Measurements from ENCODE around the gene CFAP61. TPM values are rescaled to one million over a fixed set of nuclear protein-coding genes. Genes with fewer than 3 reads are reported as not detected.
"Not testable (repeated sequence)": the region's sequence is repeated elsewhere in the genome, so short reads cannot be mapped to it uniquely, and the experiment has no call there.

CFAP61 gene, protein sequence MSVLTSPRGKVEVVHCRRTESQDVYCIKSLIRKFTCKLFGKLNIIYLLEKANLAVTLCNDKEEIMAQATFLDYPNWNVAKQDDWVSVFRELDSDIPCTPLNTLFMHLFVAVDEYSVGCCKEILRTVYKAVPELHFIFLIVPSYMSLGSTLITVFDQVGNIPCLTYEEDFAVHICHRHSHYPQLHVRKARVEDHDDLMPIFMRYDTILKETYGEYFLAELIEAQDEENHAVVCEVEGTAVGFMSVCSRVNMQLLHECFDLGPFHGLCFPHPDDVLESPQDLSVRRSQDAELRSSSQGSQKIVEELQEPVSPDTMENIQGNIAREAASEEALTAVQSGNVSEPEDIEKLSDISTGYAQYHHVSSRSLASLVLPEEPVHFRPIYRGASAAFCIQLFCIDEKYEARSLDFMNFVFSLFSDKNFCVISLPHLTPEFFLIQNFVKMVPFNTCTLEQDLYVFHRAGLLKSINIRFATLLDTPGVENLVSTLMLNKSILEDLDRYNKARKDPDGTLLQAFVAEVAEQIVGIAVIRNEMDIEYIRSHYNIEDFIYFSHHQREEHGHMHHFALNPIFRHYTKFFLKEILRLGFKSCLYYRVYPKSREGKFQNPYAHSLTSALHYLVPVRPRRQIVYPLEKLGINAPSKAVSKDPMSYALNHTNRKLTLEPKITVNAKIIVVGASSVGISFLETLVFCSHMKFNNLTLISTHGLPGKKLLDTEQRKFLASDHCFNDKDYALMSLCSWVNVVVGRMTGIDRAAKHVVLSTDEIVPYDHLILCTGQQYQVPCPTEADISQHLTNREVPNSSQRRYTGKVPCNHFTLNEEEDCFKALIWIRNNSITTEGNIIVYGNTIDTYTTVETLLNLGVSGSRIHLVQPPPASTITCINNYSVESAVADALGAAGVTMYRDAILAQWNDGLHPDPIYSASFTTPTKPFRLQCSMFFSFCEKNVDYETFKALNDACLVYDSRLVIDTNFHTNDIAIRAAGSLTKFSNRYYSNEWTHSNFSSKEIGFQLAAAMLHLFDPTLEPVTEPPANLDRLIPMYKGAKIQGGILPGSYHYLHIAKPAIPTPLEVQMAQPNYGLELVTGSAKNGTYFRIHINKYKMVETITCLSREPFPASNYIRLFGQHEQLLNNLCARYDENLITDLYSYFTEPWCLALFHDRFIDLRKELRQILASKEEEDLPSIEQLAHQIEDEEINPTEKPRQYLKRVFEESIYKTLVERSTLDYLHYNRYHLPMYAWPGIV
- 1 to 10 TPM; 1.0 TPM for total RNA-seq
- long read RNA-seq, result 0 reads

- intact Hi-C loops (cut with DNase I), result no loop called here
- ATAC-seq, result peak; percentile 98 to 99
- DNase-seq, result peak; percentile 98
Measured at GRCh38 chr20:20052074-20052970, at the start of gene CFAP61, which contains the start of gene CRNKL1. TSS of gene CFAP61 (plus strand) at chr20:20052532. CDS start at chr20:20056654, 4,122 bp downstream. TSS of gene CRNKL1 (minus strand) at chr20:20052466. CDS start at chr20:20052342, 124 bp downstream.

DNA sequence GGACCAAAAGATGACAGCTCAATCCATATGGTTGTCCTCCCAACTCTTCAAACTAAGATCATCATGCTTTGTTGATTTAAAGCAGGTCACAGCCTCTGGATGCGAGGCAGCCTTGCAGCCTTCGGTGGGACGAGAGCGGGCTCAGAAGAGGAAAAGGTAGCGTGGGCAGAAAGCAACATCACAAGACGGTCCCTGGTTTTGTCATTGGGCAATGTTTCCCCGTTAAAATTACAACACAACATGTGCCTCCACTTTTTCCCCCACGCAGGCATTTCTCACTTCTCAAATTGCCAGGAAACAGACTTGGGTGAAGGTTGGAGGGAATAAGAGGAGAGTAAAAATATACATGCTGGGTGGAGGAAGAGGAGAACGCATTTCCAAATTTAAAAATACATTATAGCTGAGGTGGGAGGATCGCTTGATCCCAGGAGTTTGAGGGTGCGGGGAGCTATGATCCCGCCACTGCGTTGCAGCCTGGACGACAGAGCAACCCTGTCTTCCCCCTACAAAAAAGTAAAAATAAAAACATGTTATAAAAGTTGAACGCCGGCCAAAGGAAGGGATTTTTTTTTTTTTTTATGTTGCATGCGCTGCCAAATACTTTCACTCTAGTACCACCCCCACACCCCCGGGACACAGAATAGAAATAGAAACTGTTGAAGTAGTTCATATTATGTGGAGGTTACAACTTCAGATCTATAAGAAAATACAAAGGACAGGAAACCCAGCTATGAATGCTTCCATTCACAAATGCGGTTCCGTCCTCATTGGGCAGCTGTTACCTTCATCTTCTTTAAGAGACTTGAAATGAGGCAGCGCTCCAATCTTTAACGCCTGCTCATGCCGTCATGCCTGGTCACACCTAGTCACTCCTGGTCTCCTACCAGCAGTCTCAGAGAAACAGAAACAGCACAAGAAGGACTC is 49.0 kb upstream of the CFAP61 start:
- no peak for DNase-seq
- intact Hi-C loops (cut with DNase I), result no loop called here
- peak; percentile 73 for ATAC-seq

DNA sequence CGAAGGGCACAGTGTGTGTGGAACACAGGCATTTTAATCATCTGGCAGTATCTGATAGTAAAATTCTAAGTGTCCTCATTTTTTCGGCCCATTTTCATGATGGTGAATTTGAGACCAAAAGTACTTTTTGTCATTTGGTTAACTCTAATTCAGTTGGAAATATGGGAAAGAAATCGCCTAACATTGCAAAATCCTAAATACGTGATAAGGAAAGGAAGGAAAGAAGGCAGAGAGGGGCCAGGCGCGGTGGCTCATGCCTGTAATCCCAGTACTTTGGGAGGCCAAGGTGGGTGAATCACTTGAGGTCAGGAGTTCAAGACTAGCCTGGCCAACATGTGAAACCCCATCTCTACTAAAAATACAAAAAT is 48.4 kb upstream of the CFAP61 start:
- intact Hi-C loops (cut with DNase I); ATAC-seq; DNase-seq: not testable (repeated sequence)

GRCh38 chr20:20005342-20005741 is 47.0 kb upstream of the CFAP61 start:
- intact Hi-C loops (cut with DNase I), result no loop called here
- no peak for DNase-seq
- ATAC-seq, result no peak

GRCh38 chr20:20009784-20010253 is 42.5 kb upstream of the CFAP61 start:
- ATAC-seq (peak in 1 of 2 donors; percentile 8), DNase-seq (no peak)
- intact Hi-C loops (cut with DNase I), result no loop called here

DNA sequence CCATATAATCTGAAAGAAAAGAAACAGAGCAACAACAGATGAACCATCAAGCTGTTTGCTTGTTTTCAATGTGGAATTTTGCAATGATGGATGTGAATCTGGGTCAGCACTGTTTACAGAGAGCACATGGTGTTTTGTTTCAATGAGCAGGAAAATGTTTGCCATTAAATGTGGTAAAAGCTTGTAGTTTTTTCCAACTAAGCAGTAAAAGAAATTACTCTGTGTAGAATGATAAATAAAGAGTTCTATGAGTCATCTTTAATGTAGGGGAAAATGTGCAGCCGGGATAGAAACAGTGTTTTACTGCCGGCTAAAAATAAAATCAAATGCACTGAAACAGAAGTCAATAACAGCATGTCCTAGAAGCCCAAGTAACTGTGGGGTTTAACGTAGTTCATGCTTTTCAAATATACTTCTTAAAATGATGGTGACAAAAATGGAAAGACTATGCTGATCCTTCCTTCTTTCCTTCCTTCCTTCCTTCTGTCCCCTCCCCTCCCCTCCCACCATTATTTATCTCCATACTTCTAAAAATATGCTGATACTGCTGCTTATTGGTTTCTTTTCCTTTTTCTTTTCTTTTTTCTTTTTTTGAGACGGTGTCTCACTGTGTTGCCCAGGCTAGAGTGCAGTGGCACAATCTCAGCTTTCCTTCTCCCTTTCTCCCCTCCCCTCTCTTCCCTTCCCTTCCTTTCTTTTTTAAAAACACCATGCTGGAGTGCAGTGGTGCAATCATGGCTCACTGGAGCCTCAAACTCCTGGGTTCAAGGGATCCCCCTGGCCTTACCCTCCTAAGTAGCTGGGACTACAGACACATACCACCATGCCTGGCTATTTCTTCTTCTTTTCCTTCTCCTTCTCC is 41.5 kb upstream of the CFAP61 start:
- ATAC-seq, result peak; percentile 32 to 37
- DNase-seq, result no peak
- intact Hi-C loops (cut with DNase I), result no loop called here

DNA sequence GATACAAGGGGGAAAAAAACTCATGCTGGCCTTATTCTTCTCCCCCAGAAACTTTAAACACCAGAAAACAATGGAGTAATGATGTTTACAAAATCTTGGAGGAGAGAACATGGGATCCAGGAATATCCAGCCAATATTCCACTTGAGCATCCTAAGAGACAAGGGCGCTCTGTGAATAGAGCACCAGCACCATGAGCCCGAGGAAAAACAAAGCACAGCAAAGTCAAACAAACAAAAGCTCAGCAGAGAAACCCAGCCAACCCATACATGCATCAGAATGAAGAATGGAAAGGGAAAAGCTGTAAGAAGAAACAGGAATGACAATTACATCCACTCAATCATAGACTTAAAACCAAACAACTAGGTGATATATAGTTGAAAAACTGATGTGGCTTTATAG is 39.8 kb upstream of the CFAP61 start:
- DNase-seq (no peak), ATAC-seq (no peak)
- intact Hi-C loops (cut with DNase I), result no loop called here

DNA sequence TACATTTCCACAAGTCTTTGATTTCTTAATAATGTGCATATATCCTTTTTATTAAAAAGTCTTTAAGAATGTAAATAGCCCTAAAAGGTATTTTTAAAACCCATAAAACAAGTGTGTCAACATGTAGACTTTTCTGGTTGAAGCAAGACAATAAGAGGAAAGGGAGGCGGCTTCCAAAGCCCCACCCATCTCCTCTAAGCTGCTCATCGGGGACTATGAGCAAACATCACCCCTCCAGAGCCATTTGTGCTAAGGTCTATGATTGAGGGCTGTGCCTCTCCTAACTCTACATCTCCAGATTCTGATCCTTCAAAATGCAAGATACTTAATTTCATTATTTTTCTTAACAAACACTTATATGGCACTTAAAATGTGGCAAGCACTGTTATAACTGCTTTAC is 37.7 kb upstream of the CFAP61 start:
- DNase-seq, result peak; percentile 45

DNA sequence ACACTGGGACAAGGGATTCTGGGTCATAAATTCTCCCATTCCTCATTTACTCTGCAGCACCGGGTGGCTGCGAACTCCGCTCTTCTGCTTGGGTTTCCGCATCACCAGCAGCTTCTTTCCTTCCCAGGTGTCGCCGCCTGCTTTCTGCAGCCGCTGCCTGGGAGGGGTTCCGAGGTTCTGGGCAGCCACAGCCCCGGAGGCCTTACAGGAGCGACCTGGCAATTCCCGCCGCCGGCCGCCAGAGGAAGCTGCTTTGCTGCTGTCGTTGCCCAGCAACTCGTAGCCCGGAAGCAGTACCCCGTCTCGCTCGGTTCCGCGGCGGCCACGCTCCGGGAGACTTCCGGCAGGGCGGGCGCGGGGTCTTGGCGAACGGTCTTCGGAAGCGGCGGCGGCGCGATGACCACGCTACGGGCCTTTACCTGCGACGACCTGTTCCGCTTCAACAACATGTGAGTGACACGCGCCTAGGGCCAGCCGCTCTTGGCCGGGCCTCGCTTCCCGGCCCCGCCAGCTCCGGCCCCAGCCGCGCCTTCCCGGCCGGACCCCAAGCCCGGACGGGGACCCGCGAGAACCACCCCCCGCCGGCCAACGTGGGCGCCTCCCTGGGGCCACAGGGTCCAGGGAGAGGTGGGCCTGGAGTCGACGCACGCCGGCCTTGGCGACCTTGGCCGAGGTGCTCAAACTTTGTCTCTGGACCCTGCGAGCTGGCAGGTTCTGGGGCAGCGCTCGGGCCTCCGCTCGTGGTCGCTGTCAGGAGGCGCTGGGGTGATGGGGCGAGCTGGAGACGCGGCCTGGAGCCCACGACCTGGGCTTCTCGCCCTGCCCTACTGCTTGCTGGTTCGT is 35.1 kb upstream of the CFAP61 start, which contains the start of gene NAA20:
TSS of gene NAA20 (plus strand) at position 362 of the 843 bp plus-strand sequence. CDS start at position 397, 35 bp downstream.
- ATAC-seq (peak; percentile 98 to 99), DNase-seq (peak; percentile 96)
- intact Hi-C loops (cut with DNase I), result no loop called here

More for the DNA sequence above, 37.7 kb upstream of the CFAP61 start:
- ATAC-seq, result no peak
- intact Hi-C loops (cut with DNase I), result no loop called here

- ATAC-seq (peak; percentile 5 to 9), DNase-seq (no peak)
- intact Hi-C loops (cut with DNase I), result no loop called here
Measured at GRCh38 chr20:20017844-20018185, 34.5 kb upstream of the CFAP61 start.

DNA sequence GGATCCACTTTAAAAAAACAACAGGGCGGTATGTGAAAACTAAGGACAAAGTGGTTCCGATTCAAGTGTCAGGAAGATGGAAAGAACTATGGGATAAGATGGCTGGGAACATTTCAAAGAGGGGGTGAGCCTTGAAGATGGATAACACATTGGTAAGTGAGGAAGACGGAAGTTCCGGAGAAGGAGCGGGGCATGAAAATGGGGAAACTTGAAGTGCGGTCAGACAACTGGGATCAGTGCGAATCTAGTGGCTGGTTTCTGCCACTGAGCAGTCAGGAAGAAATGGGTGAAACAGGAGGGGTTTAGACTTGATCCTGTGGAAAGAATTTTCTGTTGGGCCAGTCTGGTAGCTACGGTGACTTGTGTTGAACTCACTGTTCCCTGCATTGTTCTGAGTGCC is 34.0 kb upstream of the CFAP61 start:
- ATAC-seq (no peak), DNase-seq (no peak)
- intact Hi-C loops (cut with DNase I), result no loop called here

DNA sequence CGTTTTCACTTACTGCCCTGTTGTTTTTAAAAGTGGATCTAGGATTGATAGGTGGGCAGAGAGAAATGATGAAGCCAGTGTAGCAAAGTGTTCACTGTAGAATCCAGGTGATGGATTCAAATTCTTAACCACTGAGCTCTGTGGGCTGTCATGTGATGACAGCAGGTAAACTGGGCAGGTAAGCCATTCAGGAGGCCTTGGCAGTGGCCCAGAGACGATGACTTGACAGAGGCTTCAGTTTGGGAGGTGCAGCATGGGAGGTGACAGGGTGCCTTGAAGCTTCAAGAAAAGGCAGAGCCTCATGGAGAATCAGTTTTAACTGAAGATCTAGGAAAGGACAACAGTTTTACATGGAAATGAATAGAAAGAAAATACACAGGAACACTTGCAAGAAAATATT is 33.2 kb upstream of the CFAP61 start:
- no peak for DNase-seq
- ATAC-seq, result no peak
- intact Hi-C loops (cut with DNase I), result no loop called here

DNA sequence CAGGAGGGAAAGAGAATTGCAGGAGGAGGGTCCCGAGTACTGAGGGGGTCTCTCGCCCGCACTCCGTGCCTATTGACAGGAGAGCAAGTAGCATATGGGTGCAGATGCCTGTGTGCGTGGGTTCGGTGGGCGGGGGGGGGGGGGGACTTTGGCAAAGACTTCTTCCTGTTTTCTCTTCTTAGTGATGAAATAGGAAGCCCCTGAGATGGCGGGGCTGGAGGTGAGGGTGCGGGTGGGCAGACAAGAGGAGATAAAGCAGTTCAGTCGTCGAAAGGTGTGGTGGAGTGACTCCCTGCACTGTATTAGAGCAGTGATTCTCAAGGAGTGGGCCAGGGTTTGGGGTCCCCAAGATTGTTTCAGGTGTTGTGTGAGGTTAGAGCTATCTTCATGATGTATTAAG is 31.4 kb upstream of the CFAP61 start:
- no peak for DNase-seq
- no peak for ATAC-seq
- intact Hi-C loops (cut with DNase I), result no loop called here

DNA sequence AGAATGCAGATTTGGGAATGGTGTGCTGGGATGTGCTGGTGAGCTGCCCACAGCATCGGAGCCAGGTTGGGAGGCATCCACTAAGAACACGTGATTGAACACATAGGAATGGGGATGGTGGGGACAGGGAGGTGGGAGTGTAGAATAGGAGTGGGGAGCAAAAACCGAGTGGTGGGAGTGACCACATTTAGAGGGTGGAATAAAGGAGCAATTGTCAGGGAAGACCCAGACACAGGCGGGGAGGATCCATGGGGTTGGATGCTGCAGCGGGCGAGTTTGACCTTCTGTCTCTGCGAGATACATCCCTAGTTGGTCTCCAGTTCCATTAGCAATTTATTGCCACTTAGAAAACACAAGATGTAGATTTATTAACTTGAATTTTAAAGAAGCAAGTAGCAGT is 30.5 kb upstream of the CFAP61 start:
- ATAC-seq (no peak), DNase-seq (no peak)
- intact Hi-C loops (cut with DNase I), result no loop called here

- intact Hi-C loops (cut with DNase I), result no loop called here
- DNase-seq (no peak), ATAC-seq (no peak)
Measured at GRCh38 chr20:20022498-20022897, 29.8 kb upstream of the CFAP61 start.
